Fibroblast of pulmonary artery (primary cell): ENCODE measurements around the gene CEMIP2.
"Not testable (repeated sequence)": the region's sequence is repeated elsewhere in the genome, so short reads cannot be mapped to it uniquely, and the experiment has no call there.

Source experiments
- DNase-seq: peaks from one replicate; pipeline ENCODE4 v3.0.0-alpha.2; 2010; ENCODE audit warnings: low read depth
- H3K4me3 ChIP-seq: replicated peaks from 2 replicates; pipeline ENCODE4 v1.5.1; 2011; ENCODE audit warnings: low read depth, mild to moderate bottlenecking, control low read depth, low read length, moderate library complexity
- CTCF ChIP-seq: IDR thresholded peaks from 2 replicates; pipeline ENCODE4 v1.5.1; 2011; ENCODE audit warnings: mild to moderate bottlenecking, control low read depth, low read length, inconsistent platforms; ENCODE audit errors: missing control alignments

Gene CEMIP2

GRCh38 chr9:71806901-71807307 is 38.6 kb upstream of the CEMIP2 start:
- TF ChIP-seq CTCF, result peak; percentile 99
- DNase-seq, result peak; percentile 82
- H3K4me3 ChIP-seq, result no peak overlapping the region

DNA sequence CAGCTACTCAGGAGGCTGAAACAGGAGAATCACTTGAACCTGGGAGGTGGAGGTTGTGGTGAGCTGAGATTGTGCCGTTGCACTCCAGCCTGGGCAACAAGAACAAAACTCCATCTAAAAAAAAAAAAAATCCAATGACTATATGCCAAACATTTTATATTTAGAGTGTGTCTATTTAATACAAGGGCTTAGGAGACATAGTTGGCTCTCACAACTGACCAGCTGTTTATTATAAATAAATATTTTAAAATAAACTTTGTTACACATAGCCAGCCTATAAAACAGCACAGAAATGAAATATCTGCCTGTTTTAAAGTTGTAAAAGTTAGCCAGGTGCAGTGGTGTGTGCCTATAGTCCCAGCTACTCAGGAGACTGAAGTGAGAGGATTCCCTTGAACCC is 36.8 kb upstream of the CEMIP2 start:
- H3K4me3 ChIP-seq, DNase-seq: not testable (repeated sequence)

GRCh38 chr9:71801826-71802225 is 33.5 kb upstream of the CEMIP2 start:
- no peak overlapping the region for H3K4me3 ChIP-seq
- no peak for TF ChIP-seq CTCF
- no peak for DNase-seq

DNA sequence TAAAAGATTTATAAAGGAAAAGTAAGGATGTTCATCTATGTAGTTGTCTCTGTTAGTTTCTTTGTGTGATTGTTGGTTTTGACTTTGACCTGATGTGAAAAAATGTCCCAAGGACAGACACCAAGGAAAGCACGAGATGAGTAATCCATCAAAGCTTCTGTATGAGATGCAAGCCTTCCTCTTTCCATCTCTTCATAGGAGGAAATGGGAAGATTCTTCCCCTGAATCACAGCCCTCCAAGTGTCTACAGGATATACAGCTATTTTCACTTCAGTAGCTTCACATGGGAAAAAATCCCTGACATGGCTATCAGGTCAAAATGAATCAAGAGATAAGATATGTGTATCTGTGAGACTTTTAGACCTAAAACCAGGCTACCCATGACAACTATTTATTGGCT is 29.0 kb upstream of the CEMIP2 start:
- no peak for DNase-seq
- TF ChIP-seq CTCF, result no peak
- no peak overlapping the region for H3K4me3 ChIP-seq

GRCh38 chr9:71796100-71796767 is 27.9 kb upstream of the CEMIP2 start:
- H3K4me3 ChIP-seq, result no peak overlapping the region
- TF ChIP-seq CTCF, result no peak
- no peak for DNase-seq

- DNase-seq, result no peak
- no peak for TF ChIP-seq CTCF
- H3K4me3 ChIP-seq, result no peak overlapping the region
Observed at GRCh38 chr9:71795097-71795813, 26.9 kb upstream of the CEMIP2 start.

DNA sequence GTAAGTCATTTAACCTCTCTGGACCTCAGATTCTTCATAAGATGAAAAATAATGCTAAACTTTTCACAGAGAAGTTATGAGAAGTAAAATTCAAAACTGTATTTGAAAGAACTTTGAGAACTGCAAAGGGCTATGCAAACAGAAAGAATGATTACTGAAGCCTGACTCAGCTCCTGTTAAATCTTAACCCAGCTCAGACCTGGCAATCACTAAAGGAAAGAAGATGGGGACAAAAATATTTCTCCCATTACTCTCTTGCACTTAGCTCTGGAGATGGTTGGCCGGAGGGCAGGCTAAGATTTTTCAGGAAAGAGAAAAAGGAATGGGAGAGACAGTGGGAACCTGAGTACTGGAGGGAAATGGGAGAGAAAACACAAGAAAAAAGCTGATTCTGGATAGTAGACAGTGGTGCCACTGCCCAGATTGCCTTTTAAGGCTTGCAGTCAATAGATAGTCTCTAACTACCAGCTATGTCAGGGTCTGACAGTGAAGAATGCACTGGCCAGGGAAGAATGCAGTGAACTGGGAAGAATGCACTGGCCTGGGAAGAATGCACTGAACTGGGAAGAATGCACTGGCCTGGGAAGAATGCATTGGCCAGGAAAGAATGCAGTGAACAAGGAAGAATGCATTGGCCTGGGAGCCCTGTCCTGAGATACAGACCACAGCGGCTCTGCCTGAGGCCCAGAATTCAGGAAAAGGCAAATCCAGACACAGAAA is 25.2 kb upstream of the CEMIP2 start:
- TF ChIP-seq CTCF, result no peak
- peak; percentile 50 for DNase-seq
- no peak overlapping the region for H3K4me3 ChIP-seq
